HFF-Myc (cell line): ENCODE measurements around the gene MSI2.

Source experiments
- DNase-seq: peaks from one replicate; pipeline ENCODE4 v3.0.0-alpha.2; 2011; ENCODE audit warnings: low read depth; ENCODE audit errors: extremely low read depth
- H3K4me3 ChIP-seq: replicated peaks from 2 replicates; pipeline ENCODE4 v1.5.1; 2011; ENCODE audit warnings: low read depth, mild to moderate bottlenecking, control low read depth, low read length
- TF ChIP-seq, protein P1 (sequence below): IDR thresholded peaks from 2 replicates; pipeline ENCODE4 v1.5.1; 2012; ENCODE audit warnings: mild to moderate bottlenecking, low read depth, low read length, control low read depth; ENCODE audit errors: missing control alignments

The MSI2 gene

DNA sequence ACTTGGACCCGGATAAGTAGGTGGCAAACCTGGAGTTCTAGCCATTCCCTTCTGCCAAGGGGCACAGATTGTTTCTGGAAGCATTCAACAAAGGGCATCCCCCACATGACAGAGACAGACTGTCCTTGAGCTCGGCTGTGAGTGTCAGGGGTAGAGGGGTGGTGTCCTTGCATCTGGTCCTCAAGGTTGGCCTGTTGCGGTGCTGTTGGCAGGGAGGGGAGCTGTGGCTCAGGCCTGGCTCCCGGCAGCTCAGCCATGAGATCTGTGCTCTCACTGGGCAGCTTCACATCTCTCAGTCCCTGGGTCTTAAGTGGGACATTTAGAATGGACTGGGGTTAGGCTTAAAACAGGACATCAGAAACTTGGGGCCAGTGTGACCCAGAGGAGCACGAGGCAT is 468.4 kb downstream of the MSI2 start:
- no peak for DNase-seq
- TF ChIP-seq, protein P1, sequence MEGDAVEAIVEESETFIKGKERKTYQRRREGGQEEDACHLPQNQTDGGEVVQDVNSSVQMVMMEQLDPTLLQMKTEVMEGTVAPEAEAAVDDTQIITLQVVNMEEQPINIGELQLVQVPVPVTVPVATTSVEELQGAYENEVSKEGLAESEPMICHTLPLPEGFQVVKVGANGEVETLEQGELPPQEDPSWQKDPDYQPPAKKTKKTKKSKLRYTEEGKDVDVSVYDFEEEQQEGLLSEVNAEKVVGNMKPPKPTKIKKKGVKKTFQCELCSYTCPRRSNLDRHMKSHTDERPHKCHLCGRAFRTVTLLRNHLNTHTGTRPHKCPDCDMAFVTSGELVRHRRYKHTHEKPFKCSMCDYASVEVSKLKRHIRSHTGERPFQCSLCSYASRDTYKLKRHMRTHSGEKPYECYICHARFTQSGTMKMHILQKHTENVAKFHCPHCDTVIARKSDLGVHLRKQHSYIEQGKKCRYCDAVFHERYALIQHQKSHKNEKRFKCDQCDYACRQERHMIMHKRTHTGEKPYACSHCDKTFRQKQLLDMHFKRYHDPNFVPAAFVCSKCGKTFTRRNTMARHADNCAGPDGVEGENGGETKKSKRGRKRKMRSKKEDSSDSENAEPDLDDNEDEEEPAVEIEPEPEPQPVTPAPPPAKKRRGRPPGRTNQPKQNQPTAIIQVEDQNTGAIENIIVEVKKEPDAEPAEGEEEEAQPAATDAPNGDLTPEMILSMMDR = no peak
- no peak overlapping the region for H3K4me3 ChIP-seq

DNA sequence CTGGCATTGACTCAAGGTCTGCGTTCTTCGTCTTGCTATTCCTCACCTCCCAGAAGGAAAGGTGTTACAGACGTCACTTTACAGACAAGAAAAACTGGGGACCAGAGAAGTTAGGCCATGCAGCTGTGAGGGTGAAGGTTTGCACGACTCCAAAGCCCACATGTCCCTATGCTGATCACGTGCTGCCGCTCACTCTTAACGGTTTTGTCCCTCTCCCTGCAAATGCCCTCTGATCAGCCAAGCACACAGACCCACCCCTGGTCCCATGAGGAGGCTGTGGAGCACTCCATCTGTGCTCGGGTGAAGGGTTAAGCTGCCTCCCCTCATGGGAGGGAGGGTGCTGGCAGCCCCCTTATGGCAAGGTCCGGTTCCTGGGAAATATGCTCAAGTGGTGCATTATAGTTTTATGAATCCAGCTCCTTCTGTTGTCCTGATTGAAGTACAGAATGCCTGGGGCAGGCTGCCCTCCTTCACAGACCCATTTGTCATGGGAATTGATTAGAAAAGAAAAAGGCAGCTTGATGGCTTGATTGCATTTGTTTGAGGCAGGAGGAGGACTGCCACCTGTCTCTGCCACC is 470.0 kb downstream of the MSI2 start:
- no peak overlapping the region for H3K4me3 ChIP-seq
- DNase-seq = no peak
- TF ChIP-seq, protein P1 = no peak

DNA sequence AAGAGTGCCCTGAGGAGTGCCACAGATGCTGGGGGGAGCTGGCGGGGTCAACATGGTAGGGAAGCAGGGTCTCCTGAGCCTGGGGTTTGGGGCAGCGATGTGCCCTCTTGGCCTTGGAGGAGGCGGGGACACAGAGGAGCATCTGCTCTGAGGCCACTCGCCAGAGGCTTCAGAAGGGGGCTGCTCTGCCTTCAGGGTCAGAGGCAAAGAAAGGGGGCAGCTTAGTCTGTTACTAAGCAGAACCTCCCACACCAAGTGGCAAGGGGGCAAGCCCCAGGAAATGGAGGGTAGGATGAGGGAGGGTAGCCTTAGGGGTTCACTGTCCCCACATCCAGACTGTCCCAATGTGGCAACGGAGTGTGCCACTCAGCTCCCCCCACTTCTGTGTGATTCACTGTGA is 470.5 kb downstream of the MSI2 start:
- TF ChIP-seq, protein P1 = no peak
- DNase-seq = no peak
- H3K4me3 ChIP-seq = no peak overlapping the region

DNA sequence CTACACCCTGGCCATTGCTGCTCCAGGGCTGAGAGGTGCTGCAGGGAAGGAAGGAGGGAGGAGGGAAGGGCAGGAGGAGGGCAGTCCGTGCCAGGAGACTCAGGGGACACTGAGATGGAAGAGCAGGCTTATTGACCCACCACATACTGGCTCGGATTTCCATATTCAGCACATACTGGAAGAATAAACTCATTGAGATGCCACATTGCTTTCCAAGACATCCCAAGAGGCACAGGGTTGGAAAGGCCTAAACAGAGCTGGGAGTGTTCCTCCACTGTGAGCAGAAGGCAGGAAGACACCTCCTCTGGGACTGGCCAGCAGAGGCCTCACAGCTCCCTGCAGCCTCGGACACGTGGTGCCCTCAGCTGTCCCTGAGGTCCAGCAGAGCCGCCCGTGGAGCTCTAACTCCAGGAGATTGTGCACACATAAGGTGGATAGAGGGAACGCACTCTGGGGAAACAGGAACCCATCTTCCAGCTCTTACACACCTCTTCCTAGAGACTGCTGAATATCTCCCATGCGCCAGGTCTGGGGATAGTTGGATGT is 471.4 kb downstream of the MSI2 start:
- TF ChIP-seq, protein P1 = no peak
- H3K4me3 ChIP-seq = no peak overlapping the region
- no peak for DNase-seq

DNA sequence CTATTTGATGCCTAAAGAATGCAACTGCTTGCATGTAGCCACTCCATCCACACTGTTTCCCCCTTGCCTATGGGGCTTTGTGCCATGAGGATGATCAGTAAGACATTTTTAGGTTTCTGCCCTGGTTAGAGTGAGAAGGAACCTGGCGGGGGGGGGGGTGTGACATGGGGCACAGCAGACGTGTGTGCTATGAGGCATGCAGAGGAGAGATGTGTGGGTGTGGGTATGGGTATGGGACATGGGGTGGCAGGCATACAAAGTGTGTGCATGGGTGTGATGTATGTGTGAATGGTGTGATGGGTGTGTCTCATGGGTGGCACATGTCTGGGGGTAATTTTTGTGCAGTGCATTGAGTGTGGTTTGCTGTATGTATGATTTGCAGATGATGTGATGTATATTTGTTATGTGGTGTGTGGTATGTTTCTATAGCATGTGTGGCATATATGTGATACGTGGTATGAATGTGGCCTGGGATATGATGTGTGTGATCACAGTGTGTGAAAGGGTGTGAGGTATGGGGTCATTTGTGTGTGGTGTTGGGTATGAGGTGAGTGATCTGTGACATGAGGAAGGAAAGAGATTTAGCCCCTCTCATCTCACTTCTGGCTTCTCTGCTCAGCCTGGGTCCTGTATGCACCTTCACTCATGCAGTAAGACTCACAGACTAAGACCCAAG is 473.8 kb downstream of the MSI2 start:
- H3K4me3 ChIP-seq = no peak overlapping the region
- DNase-seq = no peak
- TF ChIP-seq, protein P1 = no peak

DNA sequence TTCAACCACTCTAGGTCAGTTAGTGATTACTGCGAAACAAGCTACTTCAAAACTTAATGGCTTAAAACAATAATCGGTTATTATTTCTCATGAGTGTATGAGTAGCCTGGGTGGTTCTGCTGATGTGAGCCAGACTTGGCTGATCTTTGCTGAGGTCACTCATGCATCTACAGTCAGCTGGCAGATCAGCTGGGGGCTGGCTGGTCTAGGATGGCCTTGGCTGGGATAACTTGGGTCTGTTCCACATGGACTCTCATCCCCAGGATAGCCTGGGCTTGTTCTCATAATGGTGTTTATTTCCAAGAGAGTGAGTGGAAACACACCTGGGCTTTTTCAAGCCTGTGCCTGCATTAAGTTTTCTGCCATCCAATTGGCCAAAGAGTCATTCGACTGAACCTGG is 475.7 kb downstream of the MSI2 start:
- TF ChIP-seq, protein P1 = no peak
- H3K4me3 ChIP-seq = no peak overlapping the region
- DNase-seq = no peak
